ENCODE data around the gene MYCBPAP. TPM values are rescaled to one million over a fixed set of nuclear protein-coding genes. Genes with fewer than 3 reads are reported as not detected.

The MYCBPAP gene
- total RNA-seq, 1 experiment from 2014 or later: not detected

DNA sequence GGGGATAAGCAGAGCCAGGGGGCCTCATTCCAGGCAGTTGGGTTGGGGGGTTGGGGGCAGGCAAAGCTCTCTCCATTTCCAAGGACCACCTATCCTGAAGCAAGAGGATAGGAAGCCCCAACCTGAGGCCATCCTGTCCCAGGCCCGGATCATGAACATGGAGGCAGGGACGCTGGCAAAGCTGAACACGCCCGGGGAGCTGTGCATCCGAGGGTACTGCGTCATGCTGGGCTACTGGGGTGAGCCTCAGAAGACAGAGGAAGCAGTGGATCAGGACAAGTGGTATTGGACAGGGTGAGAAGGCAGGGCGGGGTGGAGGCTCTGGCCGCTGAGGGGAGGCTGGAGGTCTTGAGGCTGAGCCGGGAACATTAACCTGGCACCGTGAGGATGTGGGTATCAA is 36.0 kb upstream of the MYCBPAP start:
- ChIA-PET RAD21 (ENCODE audit: low non-redundant PET in 1 of 2, low total read pairs in 2 of 2, uncharacterized antibody in 2 of 2, unreplicated experiment in 2 of 2) (no interaction called here), POLR2A (no interaction called here), CTCF (no interaction called here)
- no peaks in the 10 kb centered on the region for H3K36me3 ChIP-seq (ENCODE audit: control insufficient read depth in 1 of 2, insufficient read depth in 2 of 2, low read length in 2 of 2)
- H3K4me3 ChIP-seq (replicated peaks in 1 of 2; ENCODE audit: low read depth in 1 of 2, low read length in 2 of 2): no peak overlapping the region
- H2AFZ ChIP-seq (ENCODE audit: low read depth, low read length, poor library complexity, severe bottlenecking): no peak overlapping the region
- ATAC-seq: no peak
- H3K4me2 ChIP-seq (ENCODE audit: low read length): no peak overlapping the region
- no peak overlapping the region for H3K27ac ChIP-seq (ENCODE audit: low read depth, low read length)
- TF ChIP-seq, protein P1, sequence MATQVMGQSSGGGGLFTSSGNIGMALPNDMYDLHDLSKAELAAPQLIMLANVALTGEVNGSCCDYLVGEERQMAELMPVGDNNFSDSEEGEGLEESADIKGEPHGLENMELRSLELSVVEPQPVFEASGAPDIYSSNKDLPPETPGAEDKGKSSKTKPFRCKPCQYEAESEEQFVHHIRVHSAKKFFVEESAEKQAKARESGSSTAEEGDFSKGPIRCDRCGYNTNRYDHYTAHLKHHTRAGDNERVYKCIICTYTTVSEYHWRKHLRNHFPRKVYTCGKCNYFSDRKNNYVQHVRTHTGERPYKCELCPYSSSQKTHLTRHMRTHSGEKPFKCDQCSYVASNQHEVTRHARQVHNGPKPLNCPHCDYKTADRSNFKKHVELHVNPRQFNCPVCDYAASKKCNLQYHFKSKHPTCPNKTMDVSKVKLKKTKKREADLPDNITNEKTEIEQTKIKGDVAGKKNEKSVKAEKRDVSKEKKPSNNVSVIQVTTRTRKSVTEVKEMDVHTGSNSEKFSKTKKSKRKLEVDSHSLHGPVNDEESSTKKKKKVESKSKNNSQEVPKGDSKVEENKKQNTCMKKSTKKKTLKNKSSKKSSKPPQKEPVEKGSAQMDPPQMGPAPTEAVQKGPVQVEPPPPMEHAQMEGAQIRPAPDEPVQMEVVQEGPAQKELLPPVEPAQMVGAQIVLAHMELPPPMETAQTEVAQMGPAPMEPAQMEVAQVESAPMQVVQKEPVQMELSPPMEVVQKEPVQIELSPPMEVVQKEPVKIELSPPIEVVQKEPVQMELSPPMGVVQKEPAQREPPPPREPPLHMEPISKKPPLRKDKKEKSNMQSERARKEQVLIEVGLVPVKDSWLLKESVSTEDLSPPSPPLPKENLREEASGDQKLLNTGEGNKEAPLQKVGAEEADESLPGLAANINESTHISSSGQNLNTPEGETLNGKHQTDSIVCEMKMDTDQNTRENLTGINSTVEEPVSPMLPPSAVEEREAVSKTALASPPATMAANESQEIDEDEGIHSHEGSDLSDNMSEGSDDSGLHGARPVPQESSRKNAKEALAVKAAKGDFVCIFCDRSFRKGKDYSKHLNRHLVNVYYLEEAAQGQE (IDR thresholded peaks at IDR 0.05; ENCODE audit: low read depth): no peak
- TF ChIP-seq ELF1 (IDR thresholded peaks at IDR 0.05; ENCODE audit: borderline replicate concordance, low read depth): no peak
- no peak for TF ChIP-seq SP1 (IDR thresholded peaks at IDR 0.05; ENCODE audit: low read depth)
- no peak for TF ChIP-seq RAD21 (IDR thresholded peaks at IDR 0.05; ENCODE audit: low read depth)
- TF ChIP-seq SIN3A (IDR thresholded peaks at IDR 0.05; ENCODE audit: low read depth): no peak
- TF ChIP-seq, protein P2, sequence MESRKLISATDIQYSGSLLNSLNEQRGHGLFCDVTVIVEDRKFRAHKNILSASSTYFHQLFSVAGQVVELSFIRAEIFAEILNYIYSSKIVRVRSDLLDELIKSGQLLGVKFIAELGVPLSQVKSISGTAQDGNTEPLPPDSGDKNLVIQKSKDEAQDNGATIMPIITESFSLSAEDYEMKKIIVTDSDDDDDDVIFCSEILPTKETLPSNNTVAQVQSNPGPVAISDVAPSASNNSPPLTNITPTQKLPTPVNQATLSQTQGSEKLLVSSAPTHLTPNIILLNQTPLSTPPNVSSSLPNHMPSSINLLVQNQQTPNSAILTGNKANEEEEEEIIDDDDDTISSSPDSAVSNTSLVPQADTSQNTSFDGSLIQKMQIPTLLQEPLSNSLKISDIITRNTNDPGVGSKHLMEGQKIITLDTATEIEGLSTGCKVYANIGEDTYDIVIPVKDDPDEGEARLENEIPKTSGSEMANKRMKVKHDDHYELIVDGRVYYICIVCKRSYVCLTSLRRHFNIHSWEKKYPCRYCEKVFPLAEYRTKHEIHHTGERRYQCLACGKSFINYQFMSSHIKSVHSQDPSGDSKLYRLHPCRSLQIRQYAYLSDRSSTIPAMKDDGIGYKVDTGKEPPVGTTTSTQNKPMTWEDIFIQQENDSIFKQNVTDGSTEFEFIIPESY (IDR thresholded peaks at IDR 0.05; ENCODE audit: extremely low read depth, insufficient replicate concordance, low read length): no peak
- TF ChIP-seq EZH2phosphoT487 (IDR thresholded peaks at IDR 0.05; ENCODE audit: borderline replicate concordance): no peak
- no peak for TF ChIP-seq POLR2AphosphoS5 (IDR thresholded peaks at IDR 0.05; ENCODE audit: low read depth, low read length)
- TF ChIP-seq FOSL1 (IDR thresholded peaks at IDR 0.05; ENCODE audit: low read depth): no peak
- no peak for TF ChIP-seq ZNF274 (IDR thresholded peaks at IDR 0.05; ENCODE audit: low read depth, low read length)
- TF ChIP-seq CEBPB (IDR thresholded peaks at IDR 0.05; ENCODE audit: low read depth): no peak
- TF ChIP-seq ZFX (IDR thresholded peaks at IDR 0.05): no peak
- TF ChIP-seq, protein P3, sequence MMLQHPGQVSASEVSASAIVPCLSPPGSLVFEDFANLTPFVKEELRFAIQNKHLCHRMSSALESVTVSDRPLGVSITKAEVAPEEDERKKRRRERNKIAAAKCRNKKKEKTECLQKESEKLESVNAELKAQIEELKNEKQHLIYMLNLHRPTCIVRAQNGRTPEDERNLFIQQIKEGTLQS (IDR thresholded peaks at IDR 0.05): no peak
- no peak for TF ChIP-seq CBX3 (IDR thresholded peaks at IDR 0.05; ENCODE audit: low read depth)
- TF ChIP-seq, protein P4, sequence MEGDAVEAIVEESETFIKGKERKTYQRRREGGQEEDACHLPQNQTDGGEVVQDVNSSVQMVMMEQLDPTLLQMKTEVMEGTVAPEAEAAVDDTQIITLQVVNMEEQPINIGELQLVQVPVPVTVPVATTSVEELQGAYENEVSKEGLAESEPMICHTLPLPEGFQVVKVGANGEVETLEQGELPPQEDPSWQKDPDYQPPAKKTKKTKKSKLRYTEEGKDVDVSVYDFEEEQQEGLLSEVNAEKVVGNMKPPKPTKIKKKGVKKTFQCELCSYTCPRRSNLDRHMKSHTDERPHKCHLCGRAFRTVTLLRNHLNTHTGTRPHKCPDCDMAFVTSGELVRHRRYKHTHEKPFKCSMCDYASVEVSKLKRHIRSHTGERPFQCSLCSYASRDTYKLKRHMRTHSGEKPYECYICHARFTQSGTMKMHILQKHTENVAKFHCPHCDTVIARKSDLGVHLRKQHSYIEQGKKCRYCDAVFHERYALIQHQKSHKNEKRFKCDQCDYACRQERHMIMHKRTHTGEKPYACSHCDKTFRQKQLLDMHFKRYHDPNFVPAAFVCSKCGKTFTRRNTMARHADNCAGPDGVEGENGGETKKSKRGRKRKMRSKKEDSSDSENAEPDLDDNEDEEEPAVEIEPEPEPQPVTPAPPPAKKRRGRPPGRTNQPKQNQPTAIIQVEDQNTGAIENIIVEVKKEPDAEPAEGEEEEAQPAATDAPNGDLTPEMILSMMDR (IDR thresholded peaks at IDR 0.05 in 2 of 3, conservative IDR thresholded peaks at IDR 0.05 in 1 of 3; ENCODE audit: borderline replicate concordance in 1 of 3, insufficient read depth in 1 of 3, low read depth in 2 of 3, low read length in 2 of 3): no peak
- no peak for TF ChIP-seq SRF (IDR thresholded peaks at IDR 0.05; ENCODE audit: low read depth)
- TF ChIP-seq TCF7L2 (IDR thresholded peaks at IDR 0.05; ENCODE audit: borderline replicate concordance, extremely low read depth, insufficient read depth, insufficient read length): no peak
- TF ChIP-seq, protein P5, sequence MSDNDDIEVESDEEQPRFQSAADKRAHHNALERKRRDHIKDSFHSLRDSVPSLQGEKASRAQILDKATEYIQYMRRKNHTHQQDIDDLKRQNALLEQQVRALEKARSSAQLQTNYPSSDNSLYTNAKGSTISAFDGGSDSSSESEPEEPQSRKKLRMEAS (IDR thresholded peaks at IDR 0.05): no peak
- DNase-seq (ENCODE audit: low read depth, low spot score): no peak
- no peaks in the 10 kb centered on the region for H3K79me2 ChIP-seq (ENCODE audit: insufficient read depth, low read length)
- BruUV-seq (replicated peaks): no TSS peak
- no peaks in the 10 kb centered on the region for H3K9me2 ChIP-seq (ENCODE audit: insufficient read depth)
- no peaks in the 10 kb centered on the region; a peak in 1 of 4 replicates for H3K4me1 ChIP-seq (ENCODE audit: control insufficient read depth in 1 of 2, insufficient read depth in 2 of 2, low read length in 2 of 2)
- intact Hi-C loops (cut with micrococcal nuclease): no loop called here
- H3K27me3 ChIP-seq (ENCODE audit: insufficient read depth, low read length): no peaks in the 10 kb centered on the region
- H3K9me3 ChIP-seq (ENCODE audit: control insufficient read depth in 1 of 2, insufficient read depth in 1 of 2, low read depth in 1 of 2, low read length in 2 of 2): no peaks in the 10 kb centered on the region
- no peak overlapping the region for H3K9ac ChIP-seq (ENCODE audit: low read length)
- no peaks in the 10 kb centered on the region for H4K20me1 ChIP-seq (ENCODE audit: insufficient read depth)
